GM13977 (cell line): ENCODE results near the gene RNF7.

Experiments used
- DNase-seq: peaks from one replicate; pipeline ENCODE4 v3.0.0; 2012; ENCODE audit warnings: low spot score
- in situ Hi-C: fragments of 300-500 bp; cut with MboI; formaldehyde crosslinking; loops from one replicate; pipeline ENCODE4 v1.12.0; 2022; ENCODE audit warnings: low sequenced_read_pairs, low pct_unique_long_range_greater_than_20kb, mixed read lengths, inconsistent platforms; ENCODE audit not compliant: unreplicated experiment
- TF ChIP-seq, protein P1 (sequence below): IDR thresholded peaks from 2 replicates; pipeline ENCODE4 v1.5.1; 2012; ENCODE audit warnings: mild to moderate bottlenecking, control low read depth; ENCODE audit not compliant: insufficient read depth; ENCODE audit errors: extremely low read depth, missing control alignments

RNF7 gene

DNA sequence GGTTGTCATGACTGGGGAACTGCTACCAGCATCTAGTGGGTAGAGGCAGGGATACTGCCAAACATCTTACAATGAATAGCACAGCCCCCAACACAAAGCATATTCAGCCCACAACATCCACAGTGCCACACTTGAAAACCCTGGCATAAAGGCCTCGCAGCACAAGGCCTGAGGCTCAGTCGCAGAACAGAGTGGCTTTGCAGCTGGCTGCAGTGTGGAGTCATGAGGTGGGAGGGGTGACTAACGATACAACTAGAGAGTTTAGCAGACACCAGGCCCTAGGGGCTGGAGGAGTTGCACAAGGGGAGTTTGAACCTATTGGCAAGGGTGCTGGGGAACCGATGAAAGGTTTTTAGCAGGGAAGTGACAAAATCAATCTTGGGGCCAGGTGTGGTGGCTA is 57.2 kb downstream of the RNF7 start:
- TF ChIP-seq, protein P1, sequence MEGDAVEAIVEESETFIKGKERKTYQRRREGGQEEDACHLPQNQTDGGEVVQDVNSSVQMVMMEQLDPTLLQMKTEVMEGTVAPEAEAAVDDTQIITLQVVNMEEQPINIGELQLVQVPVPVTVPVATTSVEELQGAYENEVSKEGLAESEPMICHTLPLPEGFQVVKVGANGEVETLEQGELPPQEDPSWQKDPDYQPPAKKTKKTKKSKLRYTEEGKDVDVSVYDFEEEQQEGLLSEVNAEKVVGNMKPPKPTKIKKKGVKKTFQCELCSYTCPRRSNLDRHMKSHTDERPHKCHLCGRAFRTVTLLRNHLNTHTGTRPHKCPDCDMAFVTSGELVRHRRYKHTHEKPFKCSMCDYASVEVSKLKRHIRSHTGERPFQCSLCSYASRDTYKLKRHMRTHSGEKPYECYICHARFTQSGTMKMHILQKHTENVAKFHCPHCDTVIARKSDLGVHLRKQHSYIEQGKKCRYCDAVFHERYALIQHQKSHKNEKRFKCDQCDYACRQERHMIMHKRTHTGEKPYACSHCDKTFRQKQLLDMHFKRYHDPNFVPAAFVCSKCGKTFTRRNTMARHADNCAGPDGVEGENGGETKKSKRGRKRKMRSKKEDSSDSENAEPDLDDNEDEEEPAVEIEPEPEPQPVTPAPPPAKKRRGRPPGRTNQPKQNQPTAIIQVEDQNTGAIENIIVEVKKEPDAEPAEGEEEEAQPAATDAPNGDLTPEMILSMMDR: no peak
- in situ Hi-C loops: no loop called here
- no peak for DNase-seq

DNA sequence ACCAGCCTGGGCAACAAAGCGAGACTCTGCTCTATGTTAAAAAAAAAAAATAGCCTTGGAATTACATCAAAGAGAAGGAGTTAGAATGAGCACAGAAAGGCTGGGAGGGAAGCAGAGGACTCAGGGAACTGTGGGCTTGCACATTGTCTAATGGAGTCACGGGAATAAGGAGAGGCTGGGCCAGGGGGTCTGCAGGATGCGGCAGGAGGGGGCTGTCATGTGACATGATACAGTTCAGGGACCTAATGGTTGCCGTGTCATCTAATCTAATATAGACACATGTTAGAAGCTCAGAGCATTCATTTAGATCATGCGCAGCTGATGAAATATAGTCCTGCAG is 57.6 kb downstream of the RNF7 start:
- TF ChIP-seq, protein P1: no peak
- in situ Hi-C loops: no loop called here
- no peak for DNase-seq

DNA sequence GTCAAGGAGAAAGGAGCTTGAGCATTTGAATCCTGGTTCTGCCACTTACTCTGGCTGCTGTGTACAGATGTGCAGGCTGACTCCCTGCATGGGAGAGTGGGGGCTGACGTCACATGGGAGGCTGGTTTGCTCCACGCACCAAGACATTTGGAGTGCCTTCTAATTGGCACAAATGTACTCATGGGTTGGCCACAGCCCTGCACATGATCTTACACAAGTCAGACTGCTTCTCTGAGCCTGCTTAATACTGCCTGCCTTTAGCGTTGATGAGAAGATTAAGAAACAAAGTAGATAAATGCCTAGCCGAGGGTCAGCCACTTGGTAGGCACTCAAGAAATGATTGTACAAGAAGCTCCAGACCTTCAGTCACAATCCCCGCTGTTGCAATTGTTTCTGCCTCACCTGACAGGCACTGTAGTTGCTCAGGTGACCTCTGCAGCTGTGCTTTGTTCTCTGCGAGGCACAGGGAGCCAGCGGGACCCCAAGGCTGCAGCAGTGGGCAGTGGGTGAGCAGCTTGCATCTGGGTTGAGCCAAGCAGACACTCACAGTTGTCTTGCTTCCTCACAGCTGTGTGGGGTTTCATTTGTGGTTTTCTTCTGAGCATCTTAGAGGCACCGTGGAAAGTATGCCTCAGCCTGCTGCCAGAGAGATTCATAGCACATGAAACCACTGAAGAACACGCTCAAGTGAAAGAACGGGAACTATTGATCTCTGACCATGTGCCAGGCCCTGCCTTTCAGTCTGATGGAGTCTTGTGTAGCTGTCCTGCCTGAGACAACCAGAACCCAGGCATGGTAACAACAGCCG is 58.2 kb downstream of the RNF7 start:
- TF ChIP-seq, protein P1: no peak
- DNase-seq: peak; percentile 77
- in situ Hi-C loops: no loop called here
